ENCODE results near the gene EFR3B. TPM values are rescaled to one million over a fixed set of nuclear protein-coding genes. Genes with fewer than 3 reads are reported as not detected.

EFR3B gene
- total RNA-seq, 1 experiment from 2014 or later = 0.09 TPM

GRCh38 chr2:25068217-25068616 lies 26.3 kb downstream of the EFR3B start:
- no peak for DNase-seq (ENCODE audit: unreplicated experiment)
- no TSS peak for BruUV-seq (replicated peaks)
- Mint-ChIP-seq H3K4me3 (ENCODE audit: unreplicated experiment) (no peak overlapping the region), H3K27me3 (ENCODE audit: insufficient read depth, unreplicated experiment) (peaks cover 54% of the 10 kb centered on the region), H3K27ac (ENCODE audit: low read depth, unreplicated experiment) (no peak overlapping the region), H3K36me3 (ENCODE audit: insufficient read depth, unreplicated experiment) (no peaks in the 10 kb centered on the region), H3K4me1 (ENCODE audit: insufficient read depth, unreplicated experiment) (no peaks in the 10 kb centered on the region), H3K9me3 (ENCODE audit: unreplicated experiment) (peaks cover 7% of the 10 kb centered on the region)
- no peak for TF ChIP-seq CTCF (IDR thresholded peaks at IDR 0.05; ENCODE audit: unreplicated experiment)
- intact Hi-C loops (cut with micrococcal nuclease) = no loop called here
- CTCF ChIA-PET = interaction anchor here (0.6 kb wide), 2 partner anchors 407 to 428 kb away, joined by 3 read pairs; no protein-coding TSS in a partner anchor
- POLR2A ChIA-PET = no interaction called here

DNA sequence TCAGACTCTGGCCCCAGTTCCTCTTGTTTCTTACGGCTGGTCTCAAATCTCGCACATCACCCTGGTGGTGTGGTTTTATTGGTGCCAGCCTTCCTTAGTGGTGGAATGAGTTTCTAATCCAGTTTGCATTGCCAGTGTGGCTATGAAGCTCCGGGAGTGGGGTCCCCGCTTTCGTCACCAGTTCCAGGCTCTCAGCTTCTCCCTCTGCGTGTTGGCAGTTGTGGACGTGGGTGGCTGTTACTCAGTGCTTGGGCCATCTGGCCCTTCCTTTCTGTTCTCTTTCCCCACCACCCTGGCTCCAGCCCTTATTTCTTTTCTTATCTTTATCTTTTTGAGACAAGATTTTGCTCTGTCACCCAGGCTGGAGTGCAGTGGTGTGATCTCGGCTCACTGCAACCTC lies 30.1 kb downstream of the EFR3B start:
- intact Hi-C loops (cut with micrococcal nuclease) = no loop called here
- Mint-ChIP-seq H3K9me3 (ENCODE audit: unreplicated experiment) (no peaks in the 10 kb centered on the region), H3K27ac (ENCODE audit: low read depth, unreplicated experiment) (no peak overlapping the region), H3K4me1 (ENCODE audit: insufficient read depth, unreplicated experiment) (no peaks in the 10 kb centered on the region), H3K36me3 (ENCODE audit: insufficient read depth, unreplicated experiment) (no peaks in the 10 kb centered on the region), H3K27me3 (ENCODE audit: insufficient read depth, unreplicated experiment) (peaks cover 71% of the 10 kb centered on the region), H3K4me3 (ENCODE audit: unreplicated experiment) (no peak overlapping the region)
- ChIA-PET CTCF (no interaction called here), POLR2A (no interaction called here)
- no peak for DNase-seq (ENCODE audit: unreplicated experiment)
- BruUV-seq (replicated peaks) = no TSS peak
- TF ChIP-seq CTCF (IDR thresholded peaks at IDR 0.05; ENCODE audit: unreplicated experiment) = no peak

GRCh38 chr2:25072606-25073005 lies 30.7 kb downstream of the EFR3B start:
- ChIA-PET POLR2A (no interaction called here), CTCF (no interaction called here)
- DNase-seq (ENCODE audit: unreplicated experiment) = no peak
- intact Hi-C loops (cut with micrococcal nuclease) = no loop called here
- TF ChIP-seq CTCF (IDR thresholded peaks at IDR 0.05; ENCODE audit: unreplicated experiment) = no peak
- H3K27ac Mint-ChIP-seq (ENCODE audit: low read depth, unreplicated experiment) = no peak overlapping the region
- no peaks in the 10 kb centered on the region for H3K4me1 Mint-ChIP-seq (ENCODE audit: insufficient read depth, unreplicated experiment)
- BruUV-seq (replicated peaks) = no TSS peak
- peaks cover 74% of the 10 kb centered on the region for H3K27me3 Mint-ChIP-seq (ENCODE audit: insufficient read depth, unreplicated experiment)
- H3K4me3 Mint-ChIP-seq (ENCODE audit: unreplicated experiment) = no peak overlapping the region
- H3K9me3 Mint-ChIP-seq (ENCODE audit: unreplicated experiment) = no peaks in the 10 kb centered on the region
- no peaks in the 10 kb centered on the region for H3K36me3 Mint-ChIP-seq (ENCODE audit: insufficient read depth, unreplicated experiment)

DNA sequence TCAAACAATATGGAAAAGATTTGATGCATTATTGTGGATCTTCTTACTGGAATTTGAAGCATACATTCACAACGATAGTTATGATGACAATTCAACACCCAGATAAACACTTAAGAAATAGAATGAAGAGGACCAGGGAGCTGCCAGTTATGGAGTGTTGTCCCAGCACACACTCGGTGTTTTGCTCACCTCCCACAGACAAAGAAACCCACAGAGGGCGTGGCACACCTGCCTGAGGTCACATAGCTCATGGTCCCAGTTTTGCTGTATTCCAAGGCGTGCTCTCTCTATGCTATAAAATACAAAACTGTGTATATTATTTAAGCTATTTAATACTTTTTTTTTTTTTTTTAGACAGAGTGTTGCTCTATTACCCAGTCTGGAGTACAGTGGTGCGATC lies 31.1 kb downstream of the EFR3B start:
- no peaks in the 10 kb centered on the region for H3K9me3 Mint-ChIP-seq (ENCODE audit: unreplicated experiment)
- H3K4me3 Mint-ChIP-seq (ENCODE audit: unreplicated experiment) = no peak overlapping the region
- BruUV-seq (replicated peaks) = no TSS peak
- no peak for DNase-seq (ENCODE audit: unreplicated experiment)
- peaks cover 78% of the 10 kb centered on the region for H3K27me3 Mint-ChIP-seq (ENCODE audit: insufficient read depth, unreplicated experiment)
- no peak overlapping the region for H3K27ac Mint-ChIP-seq (ENCODE audit: low read depth, unreplicated experiment)
- CTCF ChIA-PET = no interaction called here
- intact Hi-C loops (cut with micrococcal nuclease) = no loop called here
- TF ChIP-seq CTCF (IDR thresholded peaks at IDR 0.05; ENCODE audit: unreplicated experiment) = no peak
- POLR2A ChIA-PET = no interaction called here
- no peaks in the 10 kb centered on the region for H3K36me3 Mint-ChIP-seq (ENCODE audit: insufficient read depth, unreplicated experiment)
- peaks cover 3% of the 10 kb centered on the region for H3K4me1 Mint-ChIP-seq (ENCODE audit: insufficient read depth, unreplicated experiment)

Measured in MCF 10A (cell line).